DMS114 treated with DMSO at 0.1 percent for 48 hours (cell line): ENCODE data around the gene MELTF.

ENCODE experiments used
- DNase-seq: peaks from one replicate; lab custom pipeline; 2025; ENCODE audit not compliant: unreplicated experiment; lab: John Stamatoyannopoulos, UW

MELTF gene

GRCh38 chr3:196995027-196995426 lies 34.6 kb downstream of the MELTF start:
- no peak for DNase-seq

DNA sequence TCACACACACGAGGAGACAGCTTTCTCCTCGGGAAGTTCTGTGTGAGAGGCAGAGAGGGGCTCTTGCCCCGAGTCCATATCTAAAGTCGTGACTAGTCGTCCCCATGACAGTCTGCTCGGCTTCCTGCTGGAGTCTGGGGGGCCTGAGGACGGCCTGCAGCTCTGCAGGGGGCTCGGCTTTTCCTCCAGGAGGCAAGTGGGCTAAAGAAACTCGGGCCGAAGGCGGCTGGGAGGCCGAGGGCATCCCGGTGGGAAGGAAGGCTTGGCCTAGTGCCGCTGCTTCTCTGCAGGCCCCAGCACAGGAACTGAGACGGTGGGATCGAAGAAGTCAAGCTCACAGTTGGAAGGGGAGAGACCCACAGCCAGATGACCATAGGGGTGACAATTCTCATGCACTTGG lies 35.6 kb downstream of the MELTF start:
- DNase-seq, result no peak

GRCh38 chr3:196992461-196993065 lies 37.1 kb downstream of the MELTF start:
- no peak for DNase-seq

DNA sequence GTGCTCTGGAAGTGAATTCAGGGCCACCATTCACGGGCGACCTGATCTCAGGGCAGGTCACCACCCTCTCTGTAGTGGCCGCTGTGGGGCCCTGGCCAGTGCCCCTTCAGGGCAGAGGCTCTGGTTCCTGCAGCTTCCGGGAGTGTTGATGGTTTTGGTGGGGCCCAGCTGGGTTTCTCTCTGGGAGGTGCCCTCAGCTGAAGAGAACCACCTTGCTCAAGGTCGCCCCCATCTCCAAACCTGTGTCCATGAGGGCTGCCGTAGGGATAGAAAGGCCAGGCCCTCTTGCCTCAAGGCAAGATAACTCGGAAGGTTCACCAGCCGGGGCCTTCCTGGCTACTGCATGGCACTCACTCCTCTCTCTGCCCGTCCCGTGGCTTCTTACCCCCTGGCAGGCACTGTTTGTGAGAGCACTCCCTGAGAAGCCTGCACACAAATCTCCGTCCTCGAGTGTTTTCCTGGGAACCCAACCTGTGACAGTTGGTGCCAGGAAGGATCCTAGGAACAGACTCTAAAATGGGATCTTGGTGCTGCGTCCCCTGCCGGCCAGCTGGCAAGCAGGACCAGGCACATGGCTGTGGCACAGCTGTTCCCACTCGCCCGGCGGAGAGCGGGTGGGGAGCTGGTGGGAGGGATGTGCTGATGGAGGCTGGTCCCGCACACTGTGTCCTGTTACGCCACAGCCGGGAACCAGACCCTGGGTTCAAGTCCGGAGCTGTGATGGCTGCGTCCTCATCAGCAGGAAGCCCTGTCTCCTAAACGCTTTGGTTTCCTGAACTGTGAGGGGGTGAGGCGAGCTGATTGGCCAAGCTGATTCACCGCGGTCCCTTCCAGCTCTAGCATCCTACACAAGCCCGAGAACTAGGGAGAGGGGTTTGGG lies 37.8 kb downstream of the MELTF start:
- DNase-seq, result no peak

GRCh38 chr3:196990601-196991007 lies 39.0 kb downstream of the MELTF start:
- DNase-seq, result no peak

GRCh38 chr3:196989721-196990262 lies 39.8 kb downstream of the MELTF start:
- no peak for DNase-seq

DNA sequence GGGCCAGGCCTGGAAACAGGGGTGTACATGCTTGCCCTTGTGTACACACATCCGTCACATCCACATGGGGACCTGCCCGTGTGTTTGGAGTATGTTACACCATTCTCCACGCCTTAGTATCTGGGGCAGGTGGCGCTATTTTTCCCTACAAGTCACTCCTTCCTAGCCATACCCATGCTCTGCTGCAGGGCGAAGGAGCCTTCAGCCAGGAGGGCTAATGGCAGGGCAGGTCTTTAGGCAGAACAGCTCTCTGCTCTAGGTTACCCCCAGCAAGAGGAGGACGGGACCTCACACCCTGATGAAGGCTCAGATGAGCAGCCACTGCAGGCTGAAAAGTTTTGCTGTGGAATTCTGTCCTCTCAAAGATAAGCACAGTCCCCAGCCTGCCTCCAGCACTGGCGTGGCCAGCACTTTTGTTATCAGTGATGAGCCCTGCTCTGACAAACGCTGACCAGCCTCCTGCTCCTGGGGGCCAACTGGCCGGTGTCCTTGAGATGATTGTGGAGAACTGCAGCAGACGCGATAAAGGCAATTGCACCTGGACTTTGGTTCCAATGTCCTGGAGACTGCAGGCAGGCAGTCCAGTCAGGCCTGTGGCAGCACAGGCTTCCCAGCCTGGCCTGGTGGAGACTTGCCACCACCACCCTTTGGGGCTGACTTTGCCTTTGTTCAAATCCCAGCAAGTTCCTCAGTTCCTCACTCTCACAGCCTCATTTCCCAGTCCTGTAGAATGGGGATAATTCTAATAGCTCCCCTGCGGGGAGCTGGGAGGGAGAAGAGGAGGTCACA lies 41.2 kb downstream of the MELTF start:
- DNase-seq, result no peak

- DNase-seq, result no peak
These were observed 42.6 kb downstream of the MELTF start for GRCh38 chr3:196987022-196987421.

DNA sequence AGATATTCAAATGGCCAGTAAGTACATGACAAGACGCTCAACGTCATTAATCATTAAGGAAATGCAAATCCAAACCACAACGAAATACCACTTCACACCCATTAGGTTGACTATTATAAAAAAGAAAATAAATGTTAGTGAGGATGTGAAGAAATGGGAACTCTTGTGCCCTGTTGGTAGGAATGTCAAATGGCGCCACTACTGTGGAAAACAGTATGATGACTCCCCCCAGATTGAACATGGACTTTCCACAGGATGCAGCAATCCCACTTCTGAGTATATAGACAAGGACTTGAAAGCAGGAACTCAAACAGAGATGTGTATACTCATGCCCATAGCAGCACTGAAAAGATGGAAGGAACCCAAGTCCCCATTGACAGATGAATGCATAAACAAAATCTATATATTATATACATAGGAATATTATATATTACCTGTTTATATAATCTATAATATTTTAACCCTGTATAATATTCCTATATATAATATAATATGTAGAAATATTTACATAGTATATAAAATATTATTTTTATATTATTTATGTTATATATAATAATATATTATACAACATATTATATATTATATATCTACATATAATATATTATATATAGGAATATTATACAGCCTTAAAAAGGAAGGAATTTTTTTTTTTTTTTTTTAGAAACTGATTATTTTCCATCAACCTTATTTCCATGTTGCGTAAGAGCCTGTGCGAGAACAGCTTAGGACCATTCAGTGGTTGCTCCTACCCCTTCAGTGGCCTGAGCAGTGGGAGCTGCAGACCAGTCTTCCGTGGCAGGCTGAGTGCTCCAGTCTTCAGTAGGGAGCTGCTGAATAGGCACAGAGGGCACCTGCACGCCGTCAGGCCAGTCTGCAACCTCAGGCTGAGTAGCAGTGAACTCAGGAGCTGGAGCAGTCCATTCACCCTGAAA lies 43.4 kb downstream of the MELTF start:
- DNase-seq, result no peak

GRCh38 chr3:196985298-196985697 lies 44.3 kb downstream of the MELTF start:
- no peak for DNase-seq

- DNase-seq, result no peak
These were observed 46.4 kb downstream of the MELTF start for GRCh38 chr3:196983186-196983585.

DNA sequence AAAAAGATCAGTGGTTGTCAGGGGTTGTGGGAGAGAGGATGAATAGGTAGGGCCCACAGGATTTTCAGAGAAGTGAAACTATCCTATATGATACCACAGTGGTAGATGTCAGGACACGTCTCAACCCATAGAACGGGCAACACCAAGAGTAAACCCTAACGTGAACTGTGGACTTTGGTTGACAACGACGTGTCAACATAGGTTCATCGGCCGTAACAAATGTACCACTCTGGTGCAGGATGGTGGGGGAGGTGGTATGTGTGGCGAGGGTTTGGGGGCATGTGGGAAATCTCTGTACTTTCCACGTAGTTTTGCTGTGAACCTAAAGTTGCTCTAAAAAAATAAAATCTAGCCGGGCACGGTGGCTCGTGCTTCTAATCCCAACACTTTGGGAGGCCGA lies 48.0 kb downstream of the MELTF start:
- no peak for DNase-seq

DNA sequence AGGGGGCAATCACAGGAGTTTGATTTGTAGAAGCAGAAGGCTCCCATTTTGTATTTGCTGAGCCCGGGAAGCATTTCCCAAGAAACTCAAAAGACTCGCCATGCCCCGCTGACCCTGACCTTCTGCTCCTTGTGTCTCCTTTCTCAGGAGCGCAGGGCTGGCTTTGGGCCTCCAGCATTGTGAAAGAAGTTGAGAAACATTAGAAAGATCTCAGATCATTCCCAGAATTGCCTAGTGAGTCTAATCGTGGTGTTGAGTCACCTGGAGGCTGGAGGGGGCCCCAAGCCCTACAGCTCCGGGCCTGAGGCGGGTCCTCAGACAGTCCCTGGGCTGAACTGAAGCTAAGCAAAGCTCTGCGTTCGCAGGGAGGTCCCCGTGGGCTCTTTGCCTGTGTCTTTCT lies 50.1 kb downstream of the MELTF start:
- no peak for DNase-seq

DNA sequence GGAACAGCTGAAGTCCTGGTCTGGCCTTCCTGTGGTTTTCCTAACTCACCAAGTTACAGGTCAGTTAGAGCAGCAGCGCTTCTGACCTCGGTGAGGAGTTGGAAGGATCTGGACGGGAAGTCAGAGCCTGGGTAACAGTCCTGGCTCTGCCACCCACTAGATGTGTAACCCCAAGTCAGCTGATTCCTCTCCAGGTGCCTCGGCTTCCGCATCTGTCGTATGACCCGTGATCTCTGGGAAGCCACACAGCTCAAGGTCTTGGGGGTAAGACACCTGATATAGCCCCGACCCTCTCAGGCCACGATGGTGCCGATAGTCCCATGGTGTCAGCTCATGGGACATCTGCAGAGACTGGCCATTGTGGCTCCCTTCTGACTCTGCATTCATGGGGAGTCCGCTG lies 52.7 kb downstream of the MELTF start:
- DNase-seq, result no peak

- no peak for DNase-seq
These were observed 54.3 kb downstream of the MELTF start for GRCh38 chr3:196975349-196975748.

GRCh38 chr3:196974661-196975060 lies 55.0 kb downstream of the MELTF start:
- DNase-seq, result no peak

GRCh38 chr3:196971094-196971698 lies 58.4 kb downstream of the MELTF start:
- DNase-seq, result no peak

DNA sequence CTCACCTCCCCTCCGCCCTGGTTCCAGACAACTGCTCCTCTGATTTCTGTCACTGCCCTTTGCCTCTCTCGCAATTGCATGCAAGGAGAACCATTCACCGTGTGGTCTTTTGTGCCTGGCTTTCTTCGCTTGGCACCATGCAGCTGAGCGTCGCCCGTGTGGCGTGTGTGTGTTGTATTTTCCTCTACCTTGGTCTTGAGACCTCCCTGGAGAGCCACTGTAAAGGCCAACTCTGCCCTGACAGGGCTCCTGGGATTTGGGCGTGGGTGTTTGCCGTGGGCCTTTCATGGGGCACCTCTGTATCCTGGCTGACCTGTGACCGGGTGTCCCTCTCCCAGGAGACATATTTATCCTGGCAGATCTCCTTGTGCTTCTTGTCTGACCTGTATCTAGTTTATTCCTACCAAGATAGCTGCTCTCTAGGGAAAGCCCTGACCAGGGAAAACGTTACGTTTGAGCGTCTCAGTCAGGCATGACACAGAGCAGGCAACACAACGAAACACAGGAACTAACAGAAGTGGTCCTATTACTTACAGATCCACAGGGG lies 59.0 kb downstream of the MELTF start:
- DNase-seq, result no peak

DNA sequence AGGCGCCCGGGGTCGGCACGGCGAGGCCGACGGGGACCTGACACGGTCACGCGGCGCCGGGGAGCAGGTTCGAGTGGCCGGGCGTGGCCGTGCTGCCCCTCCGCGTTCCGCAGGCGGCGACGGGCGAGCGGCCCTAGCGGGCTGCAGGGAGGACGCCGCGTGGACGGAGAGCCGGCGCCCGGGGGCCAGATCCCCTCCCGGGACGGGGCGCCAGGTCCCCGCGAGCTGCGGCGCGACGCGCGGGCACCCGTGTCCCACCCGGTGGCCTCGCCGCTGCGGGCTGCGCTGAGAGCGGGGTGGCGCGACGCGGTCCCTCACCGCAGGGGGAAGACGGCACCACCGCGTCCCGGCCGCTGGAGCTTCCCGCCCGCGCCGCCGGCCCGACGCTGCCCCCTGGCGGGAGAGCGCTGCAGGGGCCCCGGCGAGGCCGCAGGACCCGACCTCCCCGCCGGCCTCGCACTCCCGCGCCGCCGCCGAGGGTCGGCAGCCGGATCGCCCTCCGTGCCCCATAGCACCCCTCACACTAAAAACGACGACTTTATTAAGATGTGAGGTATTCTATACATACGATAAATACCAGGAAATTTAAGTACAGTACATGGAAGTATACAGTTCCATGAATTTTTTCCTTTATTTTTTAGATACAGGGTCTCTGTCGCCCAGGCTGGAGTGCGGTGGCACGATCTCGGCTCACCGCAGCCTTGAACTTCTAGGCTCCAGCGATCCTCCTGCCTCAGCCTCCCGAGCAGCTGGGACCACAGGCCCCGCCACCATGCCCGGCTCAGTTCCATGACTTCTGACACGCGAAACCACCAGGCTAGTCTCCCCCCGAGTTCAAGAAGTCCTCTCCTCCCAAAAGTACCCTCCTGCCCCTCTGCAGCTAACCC lies 59.7 kb downstream of the MELTF start:
- DNase-seq, result peak; percentile 29
